ENCODE data around the gene SKAP1.
A peak's percentile ranks its signal among the peaks of the same experiment; 100 is the strongest.

SKAP1 gene

GRCh38 chr17:48162946-48163506 is 267.0 kb downstream of the SKAP1 start:
- no peak for DNase-seq

GRCh38 chr17:48162306-48162934 is 267.6 kb downstream of the SKAP1 start:
- DNase-seq = no peak

- DNase-seq = no peak
These were observed 268.7 kb downstream of the SKAP1 start for GRCh38 chr17:48161127-48161905.

DNA sequence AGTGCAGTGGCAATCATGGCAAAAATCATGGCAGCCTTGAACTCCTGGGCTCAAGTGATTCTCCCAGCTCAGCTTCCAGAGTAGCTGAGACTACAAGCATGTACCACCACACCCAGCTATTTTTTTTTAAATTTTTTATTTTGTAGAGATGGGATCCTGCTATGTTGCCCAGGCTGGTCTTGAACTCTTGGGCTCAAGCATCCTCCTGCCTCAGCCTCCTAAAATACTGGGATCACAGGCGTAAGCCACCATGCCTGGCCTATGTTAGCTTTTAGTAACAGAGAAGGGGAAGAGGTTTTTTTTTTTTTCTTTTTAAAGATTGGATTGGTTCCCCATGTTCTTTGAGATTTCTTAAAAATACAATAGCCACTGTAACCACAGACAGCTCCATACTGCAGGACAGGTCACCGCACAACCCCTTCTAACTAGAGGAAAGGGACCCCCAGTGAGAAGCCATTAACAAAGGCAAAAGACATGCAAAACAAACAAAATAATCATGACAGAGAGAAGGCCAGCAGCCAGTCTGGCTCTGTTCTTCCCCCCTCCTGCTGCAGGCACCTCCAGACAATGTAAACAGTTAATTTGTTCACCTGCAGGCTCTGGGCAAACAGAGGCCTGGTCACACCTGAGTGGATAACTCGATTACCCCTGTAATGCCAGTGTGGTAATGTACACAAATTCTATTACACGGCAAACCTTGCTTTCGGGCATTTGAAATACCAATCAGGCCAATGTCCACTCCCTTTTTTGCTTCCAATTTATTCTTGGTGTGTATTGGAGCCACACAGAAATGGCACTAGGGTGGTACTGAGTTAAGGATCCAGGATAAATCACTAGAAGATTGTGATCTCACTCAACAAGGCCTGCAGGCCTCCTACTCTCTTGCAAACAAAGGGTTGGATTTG is 269.6 kb downstream of the SKAP1 start:
- no peak for DNase-seq

DNA sequence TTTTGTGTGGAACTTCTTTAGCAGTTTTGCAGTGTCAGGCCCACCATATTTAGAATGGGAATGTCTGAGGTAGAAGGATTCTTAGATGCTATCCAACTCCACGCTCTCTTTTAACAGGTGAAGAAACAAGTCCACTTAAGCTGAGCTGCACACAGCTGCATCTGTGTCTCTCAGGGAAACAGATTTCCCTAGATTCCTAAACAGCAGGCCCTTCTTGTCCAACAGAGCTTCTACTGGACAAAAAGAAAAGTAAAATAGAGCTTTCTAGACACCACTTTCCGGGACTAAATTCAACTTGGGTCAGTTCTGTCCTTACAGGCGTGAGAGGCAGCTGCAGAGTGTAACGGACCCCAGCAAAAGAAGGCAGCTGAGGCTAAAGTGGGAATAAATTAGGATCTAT is 270.8 kb downstream of the SKAP1 start:
- DNase-seq = no peak

DNA sequence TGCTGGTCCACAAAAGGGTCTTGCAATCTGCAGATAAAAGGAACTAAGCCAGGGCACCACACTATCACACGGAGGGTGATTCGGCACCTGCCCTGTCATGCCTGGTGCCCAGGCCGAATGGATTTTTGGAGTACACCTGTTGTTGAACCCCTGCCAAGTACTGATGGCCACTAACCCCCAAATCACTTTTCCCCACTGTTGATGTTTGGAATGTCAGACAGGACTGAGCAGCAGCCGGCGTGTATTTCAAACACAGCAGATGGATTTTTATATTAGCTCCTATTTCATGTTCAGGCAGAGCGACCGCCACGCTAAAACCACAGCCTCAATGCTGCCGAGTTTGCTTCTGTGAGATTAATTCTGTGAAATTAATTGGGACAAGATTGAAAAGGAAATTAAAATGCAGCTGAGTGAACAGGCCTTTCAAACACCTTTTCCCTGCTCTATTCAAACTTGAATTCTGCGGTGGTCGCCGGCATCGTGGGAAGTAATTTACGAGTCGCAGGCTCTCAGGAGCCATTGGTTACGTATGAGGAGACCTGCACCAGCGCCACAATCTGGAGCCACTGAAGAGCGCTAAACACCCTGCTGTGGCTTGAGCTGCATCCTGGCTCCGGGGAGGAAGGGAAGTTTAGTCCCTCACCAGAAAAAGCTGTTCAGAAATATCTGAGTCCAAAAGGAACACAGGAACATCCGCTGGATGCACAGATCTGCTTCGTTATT is 274.0 kb downstream of the SKAP1 start:
- no peak for DNase-seq

- peak; percentile 85 for DNase-seq
These were observed 276.2 kb downstream of the SKAP1 start for GRCh38 chr17:48153691-48154358.

DNA sequence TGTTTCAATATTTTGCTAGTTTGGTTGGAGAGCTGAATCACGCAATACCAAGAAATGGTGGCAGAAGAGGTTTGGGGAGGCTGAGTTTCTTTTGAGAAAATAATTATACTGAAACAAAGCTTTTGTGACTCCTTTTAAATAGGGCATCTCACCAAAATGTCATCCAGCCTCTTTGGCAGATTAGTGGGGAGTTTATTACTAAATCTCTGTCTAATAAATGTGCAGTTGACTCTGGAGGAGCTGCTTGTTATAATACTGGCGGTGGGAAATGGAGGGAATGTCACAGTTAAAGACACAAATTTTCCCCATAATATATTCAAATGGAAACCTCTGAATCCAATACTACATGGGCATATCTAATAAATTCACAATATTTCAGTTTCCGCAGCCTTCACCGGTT is 277.7 kb downstream of the SKAP1 start:
- no peak for DNase-seq

DNA sequence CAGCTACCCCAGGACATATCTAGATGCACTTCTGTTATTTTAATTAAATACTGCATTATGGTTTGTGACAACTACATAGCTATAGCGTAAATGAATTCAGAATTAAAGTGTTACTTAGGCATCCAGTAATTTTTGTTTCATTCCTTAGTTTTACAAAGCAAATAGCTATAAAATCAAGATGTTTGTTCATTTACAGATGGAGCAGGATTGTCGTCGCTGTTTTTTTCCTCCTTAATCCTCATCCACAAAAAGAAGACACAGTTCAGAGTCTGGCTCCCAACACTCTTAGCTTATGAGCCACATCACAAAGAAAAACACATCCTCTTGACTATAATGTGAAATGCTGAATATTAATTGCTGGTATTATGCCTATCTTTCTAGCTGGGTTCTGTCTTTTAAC is 278.8 kb downstream of the SKAP1 start:
- DNase-seq = no peak

DNA sequence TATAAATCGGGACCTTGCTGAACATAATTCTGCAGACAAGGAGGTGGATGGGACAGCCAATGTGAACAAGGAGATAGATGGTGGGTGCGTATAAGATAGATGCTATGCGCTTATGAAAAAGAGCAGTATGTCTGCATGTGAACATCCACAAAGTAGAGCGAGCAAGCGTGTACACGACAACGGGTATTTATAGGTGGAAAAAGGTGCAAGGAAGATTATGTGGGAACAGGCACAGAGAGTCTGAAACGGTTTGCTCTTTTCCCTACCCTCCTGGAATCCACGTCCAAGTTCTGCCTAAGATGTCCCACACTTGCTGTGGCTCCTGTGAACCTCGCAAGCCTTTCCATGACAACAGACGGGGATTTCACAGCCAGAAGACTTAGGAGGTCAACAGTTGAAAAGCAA is 279.4 kb downstream of the SKAP1 start:
- no peak for DNase-seq

DNA sequence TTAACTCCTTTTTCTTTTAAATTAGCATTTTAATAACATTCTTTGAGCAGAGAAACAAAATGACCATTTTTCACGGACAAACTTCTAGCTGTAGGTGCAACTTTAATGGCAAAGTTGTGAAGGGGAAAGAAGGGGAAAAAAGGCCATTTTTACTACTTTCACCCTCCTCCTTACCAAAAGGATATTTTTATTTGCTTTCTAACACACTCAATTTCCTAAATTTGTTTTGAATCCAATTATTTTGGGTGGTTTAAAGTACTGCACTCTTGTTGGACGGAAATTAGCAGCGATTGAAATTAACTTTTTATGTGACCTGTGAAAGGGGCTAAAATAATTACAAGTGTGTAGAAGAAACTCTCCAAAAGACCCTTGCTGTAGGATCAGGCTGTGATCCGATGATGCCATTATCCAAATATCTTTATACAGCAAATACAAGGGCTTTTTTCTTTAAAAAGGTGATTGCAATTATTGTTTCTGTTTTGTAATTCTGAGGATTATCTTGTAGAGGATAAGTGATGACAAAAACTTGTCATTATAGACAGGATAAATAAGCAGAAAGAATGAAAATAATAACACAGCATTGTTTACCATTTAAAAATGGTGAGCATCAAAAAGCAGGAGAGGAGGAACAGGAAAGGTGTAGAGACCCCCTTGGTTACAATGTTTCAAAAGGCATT is 280.1 kb downstream of the SKAP1 start:
- no peak for DNase-seq

GRCh38 chr17:48148854-48149786 is 280.9 kb downstream of the SKAP1 start:
- no peak for DNase-seq

DNA sequence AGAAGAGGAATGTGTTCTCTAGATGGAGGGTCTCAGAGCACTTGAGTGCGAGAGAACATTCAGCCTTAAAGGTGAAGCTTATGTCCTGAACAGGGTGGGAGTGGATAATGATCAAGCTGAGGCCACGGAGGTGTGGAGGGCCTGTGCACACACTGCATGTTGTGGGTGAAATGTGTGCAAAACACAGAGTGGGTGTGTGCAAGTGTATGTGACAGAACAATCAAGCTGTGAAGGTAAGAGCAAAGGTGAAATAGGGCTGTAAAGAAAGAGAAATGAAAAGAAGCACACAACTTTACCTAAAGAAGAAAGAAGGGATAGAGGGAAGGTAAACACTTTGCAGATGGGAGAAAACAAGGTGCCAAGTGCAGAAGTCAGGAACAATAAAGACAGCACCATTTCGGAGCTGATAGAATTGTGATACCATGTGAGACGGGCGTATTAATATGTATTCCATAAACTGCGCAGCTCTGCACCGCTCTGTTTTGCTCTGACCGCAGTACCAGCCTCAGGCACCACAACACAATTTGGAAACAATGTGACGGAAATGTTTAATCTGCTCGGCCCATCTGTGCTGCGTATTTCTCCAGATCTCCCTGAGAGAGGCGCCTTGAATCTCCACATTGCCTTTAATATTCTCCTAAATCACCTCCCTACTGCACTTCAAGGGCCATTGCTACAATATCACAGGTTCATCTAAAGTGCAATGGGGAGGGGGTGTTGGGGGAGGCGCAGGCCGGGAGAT is 281.8 kb downstream of the SKAP1 start:
- DNase-seq = peak; percentile 51

- no peak for DNase-seq
These were observed 284.8 kb downstream of the SKAP1 start for GRCh38 chr17:48144976-48145798.

DNA sequence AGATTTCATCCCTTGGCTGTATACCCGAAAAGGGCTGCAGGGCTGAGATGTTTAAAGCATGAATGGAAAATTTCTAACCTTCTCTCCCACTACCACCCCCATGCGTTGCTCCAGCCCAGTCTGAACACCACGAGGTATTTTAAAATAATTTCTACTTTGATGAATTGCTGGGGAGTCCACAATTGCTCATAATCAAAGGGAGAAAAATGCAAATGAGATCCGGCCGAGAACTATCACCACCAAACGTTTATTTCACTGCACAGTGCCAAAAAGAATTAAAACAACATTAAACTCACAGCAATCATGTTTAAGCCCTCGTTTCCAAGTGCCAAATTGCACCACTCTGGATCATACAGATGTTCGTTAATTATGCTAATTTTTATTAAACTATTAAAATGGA is 285.8 kb downstream of the SKAP1 start:
- no peak for DNase-seq

- DNase-seq = no peak
These were observed 286.4 kb downstream of the SKAP1 start for GRCh38 chr17:48143629-48144028.

DNA sequence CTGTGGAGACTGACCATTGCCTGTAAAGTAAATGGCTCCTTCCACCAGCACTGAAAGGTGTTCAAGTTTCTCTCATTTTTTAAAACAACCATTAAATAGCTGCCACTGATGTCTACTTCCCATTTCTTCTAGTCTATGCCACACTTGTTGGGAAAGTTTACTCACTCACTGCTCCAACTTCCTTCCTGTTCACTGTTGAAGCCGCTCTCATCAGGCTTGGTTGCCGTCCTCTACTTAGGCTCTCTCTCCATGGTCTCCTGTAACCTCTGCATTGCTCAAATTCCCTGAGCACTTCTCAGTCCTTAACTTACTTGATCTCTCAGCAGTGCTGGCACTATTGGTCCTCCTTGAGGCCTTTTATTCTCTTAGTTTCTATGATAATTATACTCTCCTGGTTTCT is 290.1 kb downstream of the SKAP1 start:
- DNase-seq = peak; percentile 27

DNA sequence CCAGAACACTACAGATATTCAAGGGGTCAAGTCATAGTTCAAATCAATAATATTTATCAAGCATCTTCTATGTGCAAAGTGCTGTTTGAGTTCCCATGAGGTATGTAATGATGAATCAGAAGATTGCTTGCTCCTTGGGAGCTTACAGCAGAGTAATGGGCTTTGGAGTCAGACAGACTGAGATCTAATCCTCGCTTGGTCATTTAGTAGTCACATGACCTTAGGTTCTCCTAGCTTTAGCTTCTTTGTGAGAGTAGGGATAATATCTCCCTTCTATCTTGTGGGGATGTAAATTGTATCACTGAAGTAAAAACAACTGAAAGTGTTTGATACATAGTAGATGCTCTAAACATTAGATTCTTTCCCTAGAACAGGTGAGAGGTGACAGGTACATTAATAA is 292.4 kb downstream of the SKAP1 start:
- no peak for DNase-seq
